ENCODE results near the gene SPATA12. TPM values are rescaled to one million over a fixed set of nuclear protein-coding genes. Genes with fewer than 3 reads are reported as not detected.

SPATA12 gene
- polyA plus RNA-seq, 1 experiment, result not detected

- H3K36me3 ChIP-seq (ENCODE audit: control insufficient read depth, insufficient read depth, low read length), result no peaks in the 10 kb centered on the region
- no peak for TF ChIP-seq CTCF (IDR thresholded peaks at IDR 0.05; ENCODE audit: insufficient read depth, low read depth, low read length)
- DNase-seq (ENCODE audit: low read depth), result no peak
- no peak overlapping the region for H3K4me3 ChIP-seq (ENCODE audit: low read depth, low read length)
- H3K27me3 ChIP-seq (ENCODE audit: control insufficient read depth, insufficient read depth, low read length), result no peaks in the 10 kb centered on the region
- POLR2A ChIA-PET, result no interaction called here
- CTCF ChIA-PET, result interaction anchor here (0.7 kb wide), 1 partner anchor 40 kb away, joined by 3 read pairs; no protein-coding TSS in a partner anchor
These were observed 31.1 kb upstream of the SPATA12 start for GRCh38 chr3:57029383-57029782.

- H3K27me3 ChIP-seq (ENCODE audit: control insufficient read depth, insufficient read depth, low read length), result no peaks in the 10 kb centered on the region
- H3K4me3 ChIP-seq (ENCODE audit: low read depth, low read length), result no peak overlapping the region
- ChIA-PET CTCF (no interaction called here), POLR2A (no interaction called here)
- no peak for DNase-seq (ENCODE audit: low read depth)
- H3K36me3 ChIP-seq (ENCODE audit: control insufficient read depth, insufficient read depth, low read length), result no peaks in the 10 kb centered on the region
- no peak for TF ChIP-seq CTCF (IDR thresholded peaks at IDR 0.05; ENCODE audit: insufficient read depth, low read depth, low read length)
These were observed 30.5 kb upstream of the SPATA12 start for GRCh38 chr3:57029924-57030323.

DNA sequence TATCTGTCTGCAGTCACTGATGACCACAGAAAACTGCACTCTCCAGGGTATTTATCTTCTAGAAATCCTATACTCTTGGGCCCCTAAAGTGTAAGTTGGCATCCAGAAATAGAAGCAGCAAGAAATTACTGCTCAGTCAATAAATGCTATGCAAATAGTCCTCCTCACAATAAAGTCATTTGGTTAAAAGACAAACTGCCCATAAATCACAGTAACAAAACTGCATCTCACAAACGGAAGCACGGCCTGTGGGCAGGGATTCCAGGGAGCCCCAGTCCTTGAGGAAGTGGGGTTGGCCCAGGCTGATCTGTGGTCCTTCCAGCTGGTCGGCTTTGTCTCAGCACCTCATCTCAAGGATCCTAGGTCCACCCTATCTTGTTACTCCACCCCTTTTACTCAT lies 29.7 kb upstream of the SPATA12 start:
- Histone ChIP-seq H3K4me3 (ENCODE audit: low read depth, low read length) (no peak overlapping the region), H3K36me3 (ENCODE audit: control insufficient read depth, insufficient read depth, low read length) (no peaks in the 10 kb centered on the region), H3K27me3 (ENCODE audit: control insufficient read depth, insufficient read depth, low read length) (no peaks in the 10 kb centered on the region)
- POLR2A ChIA-PET, result no interaction called here
- DNase-seq (ENCODE audit: low read depth), result no peak
- CTCF ChIA-PET, result no interaction called here
- TF ChIP-seq CTCF (IDR thresholded peaks at IDR 0.05; ENCODE audit: insufficient read depth, low read depth, low read length), result no peak

DNA sequence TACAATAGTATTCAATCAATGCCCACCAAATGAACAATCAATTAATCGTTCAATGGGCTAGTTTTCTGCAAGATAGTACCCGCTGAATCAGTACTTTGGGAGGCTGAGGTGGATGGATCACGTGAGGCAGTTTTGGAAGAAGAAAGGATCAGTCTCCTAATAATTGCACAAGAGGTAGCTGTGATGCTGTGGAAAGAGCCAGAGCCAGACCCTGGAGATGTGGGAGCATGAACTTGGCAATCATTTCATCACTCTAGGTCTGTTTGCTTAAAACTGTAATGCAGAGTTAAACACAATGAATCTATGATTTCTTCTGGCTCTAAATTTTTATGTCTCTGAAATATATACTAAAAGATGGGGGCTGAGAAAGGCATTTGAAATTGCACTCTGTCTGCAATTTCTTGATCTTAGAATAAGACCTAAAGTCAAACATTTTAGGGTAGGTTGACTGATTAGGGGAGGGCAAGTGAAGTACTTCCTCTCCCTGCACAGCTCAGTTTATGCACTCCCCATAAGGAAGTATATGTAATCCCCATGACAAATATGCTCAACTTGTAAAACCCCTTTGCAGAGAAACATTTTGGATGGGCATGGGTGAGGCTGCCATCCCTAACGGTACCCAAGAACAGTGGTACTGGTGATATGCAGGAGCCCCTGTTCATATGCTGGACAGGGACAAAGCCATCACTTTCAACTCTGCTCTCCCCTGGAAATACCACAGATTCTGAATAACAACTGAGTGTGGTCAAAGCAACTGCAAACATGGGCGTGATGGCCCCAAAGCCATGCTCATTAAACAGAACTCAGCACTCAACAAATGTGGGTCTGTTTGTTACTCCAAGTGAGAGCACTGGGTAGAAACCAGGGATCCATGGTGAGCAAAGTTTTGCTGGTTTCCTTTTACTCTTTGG lies 28.6 kb upstream of the SPATA12 start:
- ChIA-PET CTCF (no interaction called here), POLR2A (no interaction called here)
- no peak for TF ChIP-seq CTCF (IDR thresholded peaks at IDR 0.05; ENCODE audit: insufficient read depth, low read depth, low read length)
- Histone ChIP-seq H3K4me3 (ENCODE audit: low read depth, low read length) (no peak overlapping the region), H3K36me3 (ENCODE audit: control insufficient read depth, insufficient read depth, low read length) (no peaks in the 10 kb centered on the region), H3K27me3 (ENCODE audit: control insufficient read depth, insufficient read depth, low read length) (no peaks in the 10 kb centered on the region)
- DNase-seq (ENCODE audit: low read depth), result no peak

- H3K27me3 ChIP-seq (ENCODE audit: control insufficient read depth, insufficient read depth, low read length), result peaks cover 1% of the 10 kb centered on the region; the same call in 1 of the 2 replicates
- CTCF ChIA-PET, result no interaction called here
- POLR2A ChIA-PET, result no interaction called here
- no peaks in the 10 kb centered on the region for H3K36me3 ChIP-seq (ENCODE audit: control insufficient read depth, insufficient read depth, low read length)
- no peak for TF ChIP-seq CTCF (IDR thresholded peaks at IDR 0.05; ENCODE audit: insufficient read depth, low read depth, low read length)
- no peak for DNase-seq (ENCODE audit: low read depth)
- no peak overlapping the region for H3K4me3 ChIP-seq (ENCODE audit: low read depth, low read length)
These were observed 23.5 kb upstream of the SPATA12 start for GRCh38 chr3:57036952-57037351.

Data from BJ (cell line).